Keratinocyte (primary cell): ENCODE measurements around the gene ZBTB40. TPM values are rescaled to one million over a fixed set of nuclear protein-coding genes. Genes with fewer than 3 reads are reported as not detected.

Source experiments
- DNase-seq: peaks from one replicate; pipeline ENCODE4 v3.0.0-alpha.2; 2011; ENCODE audit warnings: low read depth, missing footprints, low spot score
- FAIRE-seq: peaks from 2 replicates; lab custom pipeline; 2011; peaks lifted over from hg19 to GRCh38; lab: Jason Lieb, UNC
- H2AFZ ChIP-seq: 2 replicates; pipeline ENCODE4 v1.6.0; 2012; ENCODE audit warnings: low read length, control low read depth, inconsistent platforms; ENCODE audit not compliant: control insufficient read depth
- H3K27ac ChIP-seq: 2 replicates; pipeline ENCODE4 v1.5.1; 2011; ENCODE audit warnings: low read length; ENCODE audit not compliant: control insufficient read depth, insufficient read depth
- H3K27me3 ChIP-seq: 3 replicates; pipeline ENCODE4 v1.6.0; 2011; ENCODE audit warnings: low read length; ENCODE audit not compliant: control insufficient read depth, insufficient read depth; ENCODE audit errors: extremely low read depth
- H3K36me3 ChIP-seq, 2 experiments: 2 replicates in 1 of 2; 3 replicates in 1 of 2; pipeline ENCODE4 v1.5.1; 2011; ENCODE audit warnings: low read length in 2 of 2, mild to moderate bottlenecking in 1 of 2; ENCODE audit not compliant: control insufficient read depth in 2 of 2, insufficient read depth in 2 of 2; ENCODE audit errors: extremely low read depth in 1 of 2
- H3K4me1 ChIP-seq: 3 replicates; pipeline ENCODE4 v1.5.1; 2011; ENCODE audit warnings: low read length; ENCODE audit not compliant: control insufficient read depth, insufficient read depth; ENCODE audit errors: extremely low read depth
- H3K4me2 ChIP-seq: 3 replicates; pipeline ENCODE4 v1.6.0; 2011; ENCODE audit warnings: low read depth, low read length; ENCODE audit not compliant: control insufficient read depth, insufficient read depth; ENCODE audit errors: extremely low read depth
- H3K4me3 ChIP-seq, 3 experiments: fragments of 200-600 bp in 1 of 3; sonication (generic) in 1 of 3; 2 replicates in 2 of 3; 3 replicates in 1 of 3; pipeline ENCODE4 v1.5.1; 2011 to 2016; ENCODE audit warnings: low read length in 3 of 3, mild to moderate bottlenecking in 3 of 3, control low read depth in 2 of 3, inconsistent platforms in 1 of 3, low read depth in 1 of 3, mixed read lengths in 1 of 3, mixed run types in 1 of 3, moderate library complexity in 1 of 3; ENCODE audit not compliant: control insufficient read depth in 2 of 3, insufficient read depth in 2 of 3; ENCODE audit errors: extremely low read depth in 1 of 3
- H3K79me2 ChIP-seq: 2 replicates; pipeline ENCODE4 v1.6.0; 2012; ENCODE audit warnings: low read length; ENCODE audit not compliant: control insufficient read depth, insufficient read depth
- H3K9ac ChIP-seq: 3 replicates; pipeline ENCODE4 v1.6.0; 2011; ENCODE audit warnings: low read length; ENCODE audit not compliant: control insufficient read depth, insufficient read depth; ENCODE audit errors: extremely low read depth
- H3K9me1 ChIP-seq: 3 replicates; pipeline ENCODE4 v1.6.0; 2011; ENCODE audit warnings: low read length; ENCODE audit not compliant: control insufficient read depth, insufficient read depth; ENCODE audit errors: extremely low read depth
- H3K9me3 ChIP-seq: 2 replicates; pipeline ENCODE4 v1.5.1; 2012; ENCODE audit warnings: low read depth, low read length; ENCODE audit not compliant: control insufficient read depth
- H4K20me1 ChIP-seq: 3 replicates; pipeline ENCODE4 v1.6.0; 2011; ENCODE audit warnings: low read length; ENCODE audit not compliant: control insufficient read depth, insufficient read depth; ENCODE audit errors: extremely low read depth
- CTCF ChIP-seq, 3 experiments: IDR thresholded peaks in 1 of 3; conservative IDR thresholded peaks in 1 of 3; optimal IDR thresholded peaks in 1 of 3; 2 replicates in 2 of 3; 3 replicates in 1 of 3; pipeline versions ENCODE3 to v1.5.1; 2011; ENCODE audit warnings: low read length in 3 of 3, mild to moderate bottlenecking in 3 of 3, moderate library complexity in 2 of 3, control low read depth in 1 of 3, inconsistent platforms in 1 of 3; ENCODE audit not compliant: insufficient read depth in 2 of 3; ENCODE audit errors: extremely low read depth in 1 of 3
- EZH2 ChIP-seq: IDR thresholded peaks from one replicate; pipeline ENCODE4 v1.6.1; 2012; ENCODE audit warnings: inconsistent platforms, mild to moderate bottlenecking, low read length, moderate library complexity
- dilution Hi-C: fragments of 300-500 bp; cut with MboI; formaldehyde crosslinking; loops from one replicate; pipeline ENCODE4 v1.7.0; 2020; ENCODE audit warnings: low sequenced_read_pairs; ENCODE audit not compliant: extremely low pct_ligation_motif_present
- polyA plus RNA-seq, 5 experiments: library from polyadenylated mRNA; depleted of rRNA in 3 of 5; stranded (reverse) in 3 of 5; stranded (forward) in 1 of 5; unstranded in 1 of 5; fragments of >200 nt; gene quantifications; 1 replicate in 1 of 5; 2 replicates in 3 of 5; 3 replicates in 1 of 5; pipeline versions ENCODE4 v1.2.1 to v1.2.3, GENCODE V29; 2011 to 2012; ENCODE audit warnings: missing spikeins in 2 of 5, low read depth in 1 of 5, low replicate concordance in 1 of 5

ZBTB40 gene
- polyA plus RNA-seq, 1 donor (not counting 4 experiments of a cell fraction or from before 2014, with no cell fraction given) = 5.0 TPM

GRCh38 chr1:22471078-22471477, 19.4 kb downstream of the ZBTB40 start:
- Histone ChIP-seq H3K79me2 (peaks cover 14% of the 10 kb centered on the region), H4K20me1 (no peaks in the 10 kb centered on the region), H3K27me3 (no peaks in the 10 kb centered on the region), H3K9me1 (no peaks in the 10 kb centered on the region), H3K27ac (no peak overlapping the region), H3K9ac (no peak overlapping the region), H3K4me2 (no peak overlapping the region), H3K4me3 (no peak overlapping the region), H3K36me3 (no peaks in the 10 kb centered on the region), H3K4me1 (no peaks in the 10 kb centered on the region), H3K9me3 (no peaks in the 10 kb centered on the region), H2AFZ (no peak overlapping the region)
- TF ChIP-seq EZH2 (no peak), CTCF (optimal IDR thresholded peaks at IDR 0.05 in 1 of 3, IDR thresholded peaks at IDR 0.05 in 1 of 3, conservative IDR thresholded peaks at IDR 0.05 in 1 of 3; ENCODE audit: extremely low read depth in 1 of 3, insufficient read depth in 2 of 3, low read length in 3 of 3) (no peak)
- FAIRE-seq = no peak
- dilution Hi-C loops = no loop called here
- DNase-seq = no peak

- dilution Hi-C loops = no loop called here
- DNase-seq (no peak), FAIRE-seq (no peak)
- Histone ChIP-seq H4K20me1 (no peaks in the 10 kb centered on the region), H2AFZ (no peak overlapping the region), H3K27ac (no peak overlapping the region), H3K79me2 (peaks cover 10% of the 10 kb centered on the region), H3K36me3 (no peaks in the 10 kb centered on the region), H3K9me3 (no peaks in the 10 kb centered on the region), H3K9ac (no peak overlapping the region), H3K4me1 (no peaks in the 10 kb centered on the region), H3K4me2 (no peak overlapping the region), H3K9me1 (no peaks in the 10 kb centered on the region), H3K4me3 (no peak overlapping the region), H3K27me3 (no peaks in the 10 kb centered on the region)
- no peak for TF ChIP-seq CTCF (optimal IDR thresholded peaks at IDR 0.05 in 1 of 3, IDR thresholded peaks at IDR 0.05 in 1 of 3, conservative IDR thresholded peaks at IDR 0.05 in 1 of 3; ENCODE audit: extremely low read depth in 1 of 3, insufficient read depth in 2 of 3, low read length in 3 of 3)
- TF ChIP-seq EZH2 = no peak
These were observed 20.0 kb downstream of the ZBTB40 start for GRCh38 chr1:22471610-22472009.
